Tibial artery (tissue), 4 donors: ENCODE data around the gene RAB21.

Experiments
- DNase-seq, 2 donors: peaks; one replicate each; pipeline ENCODE4 v3.0.0-alpha.2; 2019
- H3K27ac ChIP-seq, 2 donors: fragments of 200-600 bp; sonication (generic) in 1 of 2; 1 replicate in 1 of 2; 2 replicates in 1 of 2; pipeline ENCODE4 v1.5.1; 2018 to 2019; ENCODE audit warnings: mild to moderate bottlenecking in 1 of 2
- H3K27me3 ChIP-seq, 2 donors: fragments of 200-600 bp; sonication (generic) in 1 of 2; one replicate each; pipeline versions ENCODE4 v1.5.1 to v1.6.0; 2016 to 2019
- H3K36me3 ChIP-seq, 3 donors: fragments of 200-600 bp; sonication (generic) in 2 of 3; one replicate each; pipeline ENCODE4 v1.5.1; 2016 to 2019; ENCODE audit warnings: mild to moderate bottlenecking in 2 of 3
- H3K4me1 ChIP-seq, 4 donors: fragments of 200-600 bp; sonication (generic) in 2 of 4; 1 replicate in 3 of 4; 2 replicates in 1 of 4; pipeline ENCODE4 v1.5.1; 2016 to 2019
- H3K4me3 ChIP-seq, 2 donors: fragments of 200-600 bp; sonication (generic) in 1 of 2; 1 replicate in 1 of 2; 2 replicates in 1 of 2; pipeline ENCODE4 v1.5.1; 2018 to 2019; ENCODE audit warnings: mild to moderate bottlenecking in 2 of 2
- H3K9me3 ChIP-seq, 3 donors: fragments of 200-600 bp; sonication (generic) in 1 of 3; one replicate each; pipeline ENCODE4 v1.5.1; 2016 to 2019
- intact Hi-C: fragments of 100-400 bp; cut with DNase I; formaldehyde crosslinking; loops from one replicate; pipeline ENCODE4 v1.15.0; 2023; ENCODE audit warnings: low total_unique reads
- TF ChIP-seq, protein P1 (sequence below), 2 experiments: fragments of 200-600 bp in 1 of 2; fragments of 450-650 bp in 1 of 2; IDR thresholded peaks; one replicate each; pipeline ENCODE4 v1.5.1; 2017 to 2019; ENCODE audit warnings: antibody characterized with exemption in 2 of 2, mild to moderate bottlenecking in 1 of 2, moderate library complexity in 1 of 2

Gene RAB21

GRCh38 chr12:71846322-71846940, 91.8 kb downstream of the RAB21 start:
- no peak for DNase-seq

GRCh38 chr12:71848212-71848611, 93.5 kb downstream of the RAB21 start:
- no peak overlapping the region for H3K4me3 ChIP-seq
- H3K36me3 ChIP-seq: peaks cover 0 to 10% (median 0%) of the 10 kb centered on the region in 3 donors
- H3K27ac ChIP-seq: no peak overlapping the region
- no peaks in the 10 kb centered on the region for H3K27me3 ChIP-seq
- H3K4me1 ChIP-seq: peaks cover 0 to 39% (median 9%) of the 10 kb centered on the region in 4 donors
- no peak for DNase-seq
- TF ChIP-seq, protein P1, sequence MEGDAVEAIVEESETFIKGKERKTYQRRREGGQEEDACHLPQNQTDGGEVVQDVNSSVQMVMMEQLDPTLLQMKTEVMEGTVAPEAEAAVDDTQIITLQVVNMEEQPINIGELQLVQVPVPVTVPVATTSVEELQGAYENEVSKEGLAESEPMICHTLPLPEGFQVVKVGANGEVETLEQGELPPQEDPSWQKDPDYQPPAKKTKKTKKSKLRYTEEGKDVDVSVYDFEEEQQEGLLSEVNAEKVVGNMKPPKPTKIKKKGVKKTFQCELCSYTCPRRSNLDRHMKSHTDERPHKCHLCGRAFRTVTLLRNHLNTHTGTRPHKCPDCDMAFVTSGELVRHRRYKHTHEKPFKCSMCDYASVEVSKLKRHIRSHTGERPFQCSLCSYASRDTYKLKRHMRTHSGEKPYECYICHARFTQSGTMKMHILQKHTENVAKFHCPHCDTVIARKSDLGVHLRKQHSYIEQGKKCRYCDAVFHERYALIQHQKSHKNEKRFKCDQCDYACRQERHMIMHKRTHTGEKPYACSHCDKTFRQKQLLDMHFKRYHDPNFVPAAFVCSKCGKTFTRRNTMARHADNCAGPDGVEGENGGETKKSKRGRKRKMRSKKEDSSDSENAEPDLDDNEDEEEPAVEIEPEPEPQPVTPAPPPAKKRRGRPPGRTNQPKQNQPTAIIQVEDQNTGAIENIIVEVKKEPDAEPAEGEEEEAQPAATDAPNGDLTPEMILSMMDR (IDR thresholded peaks at IDR 0.05): no peak
- intact Hi-C loops: no loop called here
- H3K9me3 ChIP-seq: peaks cover 0 to 8% (median 0%) of the 10 kb centered on the region in 3 donors

More at GRCh38 chr12:71846322-71846940, 91.8 kb downstream of the RAB21 start:
- TF ChIP-seq, protein P1 (IDR thresholded peaks at IDR 0.05): peak in 1 of 2 experiments; percentile 24
- Histone ChIP-seq H3K27me3 (no peaks in the 10 kb centered on the region), H3K4me1 (peaks cover 0 to 55% (median 12%) of the 10 kb centered on the region in 4 donors), H3K9me3 (no peaks in the 10 kb centered on the region), H3K4me3 (no peak overlapping the region), H3K27ac (no peak overlapping the region), H3K36me3 (no peaks in the 10 kb centered on the region)
- intact Hi-C loops: no loop called here

- Histone ChIP-seq H3K4me1 (peaks cover 0 to 29% (median 4%) of the 10 kb centered on the region in 4 donors), H3K4me3 (no peak overlapping the region)
Measured at GRCh38 chr12:71849109-71849851, 94.6 kb downstream of the RAB21 start.

More at GRCh38 chr12:71849109-71849851, 94.6 kb downstream of the RAB21 start:
- DNase-seq: no peak
- Histone ChIP-seq H3K27ac (no peak overlapping the region), H3K27me3 (no peaks in the 10 kb centered on the region), H3K36me3 (peaks cover 0 to 10% (median 0%) of the 10 kb centered on the region in 3 donors), H3K9me3 (peaks cover 0 to 8% (median 0%) of the 10 kb centered on the region in 3 donors)
- intact Hi-C loops: no loop called here
- TF ChIP-seq, protein P1 (IDR thresholded peaks at IDR 0.05): no peak
